Endodermal cell (in vitro differentiated cells): ENCODE measurements around the gene CHPF2. TPM values are rescaled to one million over a fixed set of nuclear protein-coding genes. Genes with fewer than 3 reads are reported as not detected.

ENCODE experiments used
- DNase-seq: peaks from one replicate; pipeline ENCODE4 v3.0.0-alpha.2; 2017
- H3K27ac ChIP-seq: 2 replicates; pipeline ENCODE4 v1.5.1; 2013; ENCODE audit warnings: mild to moderate bottlenecking, low read depth, low read length, moderate library complexity
- H3K27me3 ChIP-seq: 2 replicates; pipeline ENCODE4 v1.6.1; 2013; ENCODE audit warnings: mild to moderate bottlenecking, low read length, moderate library complexity; ENCODE audit not compliant: insufficient read depth, control insufficient read depth, poor library complexity, severe bottlenecking
- H3K36me3 ChIP-seq: 2 replicates; pipeline ENCODE4 v1.7.0; 2013; ENCODE audit warnings: mild to moderate bottlenecking, low read length, moderate library complexity; ENCODE audit not compliant: control insufficient read depth, insufficient read depth
- H3K4me1 ChIP-seq: one replicate; pipeline ENCODE4 v1.7.0; 2013; ENCODE audit warnings: low read length; ENCODE audit not compliant: control insufficient read depth, insufficient read depth
- H3K4me3 ChIP-seq: 2 replicates; pipeline ENCODE4 v1.5.1; 2013; ENCODE audit warnings: mild to moderate bottlenecking, low read length, moderate library complexity
- H3K9ac ChIP-seq: 2 replicates; pipeline ENCODE4 v1.6.1; 2013; ENCODE audit warnings: mild to moderate bottlenecking, low read length, moderate library complexity; ENCODE audit not compliant: poor library complexity, severe bottlenecking; ENCODE audit errors: extremely low read depth
- H3K9me3 ChIP-seq: 2 replicates; pipeline ENCODE4 v1.6.1; 2013; ENCODE audit warnings: mild to moderate bottlenecking, low read length, moderate library complexity; ENCODE audit not compliant: control insufficient read depth
- H3K27ac Mint-ChIP-seq: 2 replicates; pipeline ENCODE4 v1.8.0; 2020; ENCODE audit warnings: mixed read lengths
- H3K27me3 Mint-ChIP-seq: 2 replicates; pipeline ENCODE4 v1.8.0; 2021; ENCODE audit warnings: mild to moderate bottlenecking, mixed read lengths; ENCODE audit not compliant: insufficient read depth
- H3K36me3 Mint-ChIP-seq: 2 replicates; pipeline ENCODE4 v1.8.0; 2020; ENCODE audit warnings: low read depth, mixed read lengths
- H3K4me1 Mint-ChIP-seq: 2 replicates; pipeline ENCODE4 v1.8.0; 2020; ENCODE audit warnings: mixed read lengths
- H3K4me3 Mint-ChIP-seq: 2 replicates; pipeline ENCODE4 v1.8.0; 2020; ENCODE audit warnings: mild to moderate bottlenecking, moderate library complexity, mixed read lengths
- H3K9me3 Mint-ChIP-seq: 2 replicates; pipeline ENCODE4 v1.8.0; 2020; ENCODE audit warnings: mild to moderate bottlenecking, mixed read lengths
- CTCF ChIP-seq: fragments of 200-600 bp; sonication (generic); conservative IDR thresholded peaks from 2 replicates; pipeline ENCODE4 v1.5.0; 2021; ENCODE audit warnings: antibody characterized with exemption, mild to moderate bottlenecking
- WGBS, 2 experiments: methylation state at CpG; one replicate each; pipeline versions ENCODE4 v1.1.5 to v1.1.7; 2013; ENCODE audit warnings: missing lambda C conversion rate in 2 of 2, mixed read lengths in 1 of 2; ENCODE audit not compliant: insufficient coverage in 1 of 2, insufficient read length in 1 of 2; 5-methylcytosine and 5-hydroxymethylcytosine counted together
- total RNA-seq, 2 donors: library from RNA; stranded (reverse); fragmentation: NEBNext Ultra II Directional in 1 of 2; extraction: Animal tissue kit (Norgen Biotek cat#: 25700) in 1 of 2; gene quantifications; 2 replicates in 1 of 2; 3 replicates in 1 of 2; pipeline ENCODE4 v1.2.1, GENCODE V29; 2021

CHPF2 gene
- total RNA-seq, 2 donors from 2014 or later, result 31.9 to 35.6 TPM

- no peaks in the 10 kb centered on the region for H3K9me3 ChIP-seq
- TF ChIP-seq CTCF, result no peak
These were observed 38.9 kb upstream of the CHPF2 start for GRCh38 chr7:151193203-151193978.

GRCh38 chr7:151194188-151194587, 38.1 kb upstream of the CHPF2 start:
- Mint-ChIP-seq H3K36me3 (no peaks in the 10 kb centered on the region), H3K27ac (no peak overlapping the region), H3K4me3 (no peak overlapping the region), H3K27me3 (peaks cover 19% of the 10 kb centered on the region), H3K4me1 (no peaks in the 10 kb centered on the region), H3K9me3 (no peaks in the 10 kb centered on the region)
- no peak overlapping the region for H3K4me3 ChIP-seq
- no peak overlapping the region for H3K9ac ChIP-seq
- H3K4me1 ChIP-seq, result no peaks in the 10 kb centered on the region
- no peak for TF ChIP-seq CTCF
- H3K9me3 ChIP-seq, result no peaks in the 10 kb centered on the region
- no peak for DNase-seq
- no peak overlapping the region for H3K27ac ChIP-seq
- 95% methylated on average over 4 to 7 of the region's 7 CpGs for WGBS, 2 experiments
- H3K36me3 ChIP-seq, result no peaks in the 10 kb centered on the region
- H3K27me3 ChIP-seq, result peaks cover 9% of the 10 kb centered on the region

More at GRCh38 chr7:151193203-151193978, 38.9 kb upstream of the CHPF2 start:
- H3K9me3 Mint-ChIP-seq, result no peaks in the 10 kb centered on the region
- no peak overlapping the region for H3K4me3 Mint-ChIP-seq
- peaks cover 15% of the 10 kb centered on the region for H3K27me3 Mint-ChIP-seq
- no peaks in the 10 kb centered on the region for H3K36me3 Mint-ChIP-seq
- no peak overlapping the region for H3K27ac Mint-ChIP-seq
- H3K36me3 ChIP-seq, result no peaks in the 10 kb centered on the region
- WGBS, 2 experiments, result 95 to 96% methylated on average over 11 to 14 of the region's 14 CpGs
- peaks cover 9% of the 10 kb centered on the region for H3K27me3 ChIP-seq
- H3K4me1 Mint-ChIP-seq, result no peaks in the 10 kb centered on the region
- no peak overlapping the region for H3K4me3 ChIP-seq
- no peak for DNase-seq
- H3K27ac ChIP-seq, result no peak overlapping the region
- no peak overlapping the region for H3K9ac ChIP-seq
- H3K4me1 ChIP-seq, result no peaks in the 10 kb centered on the region

GRCh38 chr7:151195616-151196450, 36.5 kb upstream of the CHPF2 start:
- H3K4me1 Mint-ChIP-seq, result peaks cover 3% of the 10 kb centered on the region
- 71 to 76% methylated on average over 5 to 18 of the region's 19 CpGs for WGBS, 2 experiments
- H3K27ac Mint-ChIP-seq, result no peak overlapping the region
- Histone ChIP-seq H3K9me3 (no peaks in the 10 kb centered on the region), H3K27ac (no peak overlapping the region), H3K36me3 (no peaks in the 10 kb centered on the region), H3K9ac (no peak overlapping the region), H3K27me3 (no peaks in the 10 kb centered on the region), H3K4me1 (no peaks in the 10 kb centered on the region), H3K4me3 (no peak overlapping the region)
- no peak for TF ChIP-seq CTCF
- peak; percentile 81 for DNase-seq
- no peaks in the 10 kb centered on the region for H3K36me3 Mint-ChIP-seq
- H3K4me3 Mint-ChIP-seq, result no peak overlapping the region
- H3K9me3 Mint-ChIP-seq, result no peaks in the 10 kb centered on the region
- peaks cover 13% of the 10 kb centered on the region for H3K27me3 Mint-ChIP-seq
